T-cell (primary cell): ENCODE measurements around the gene KREMEN1. TPM values are rescaled to one million over a fixed set of nuclear protein-coding genes. Genes with fewer than 3 reads are reported as not detected.
"Not testable (repeated sequence)": the region's sequence is repeated elsewhere in the genome, so short reads cannot be mapped to it uniquely, and the experiment has no call there.

Source experiments
- ATAC-seq, 4 experiments: fragments of 200-7000 bp in 3 of 4; fragments of 150-1000 bp in 1 of 4; cut with Tn5 transposase; replicated peaks in 1 of 4; 1 replicate in 3 of 4; 2 replicates in 1 of 4; pipeline ENCODE4 v1.10.0; 2021; ENCODE audit warnings: moderate library complexity in 3 of 4, mild to moderate bottlenecking in 2 of 4, moderate number of reproducible peaks in 1 of 4
- CTCF ChIA-PET, 2 donors: fragments of 300-600 bp; sonication (Branson Sonifier 250); formaldehyde crosslinking; loops; one replicate each; lab custom pipeline; 2022; ENCODE audit warnings: antibody characterized with exemption in 2 of 2; lab: Charles Lee
- POLR2A ChIA-PET, 2 donors: fragments of 300-600 bp; sonication (Branson Sonifier 250); formaldehyde crosslinking; loops; one replicate each; lab custom pipeline; 2022; ENCODE audit warnings: antibody characterized with exemption in 2 of 2; lab: Charles Lee
- DNase-seq, 35 experiments: peaks; one replicate each; pipeline versions ENCODE4 v3.0.0 to v3.0.0-alpha.2; 2013 to 2023
- H3K27ac ChIP-seq: one replicate; pipeline ENCODE4 v1.5.1; 2013; ENCODE audit warnings: low read length
- H3K27me3 ChIP-seq, 2 experiments: replicated peaks in 1 of 2; 1 replicate in 1 of 2; 2 replicates in 1 of 2; pipeline versions ENCODE4 v1.6.1 to v1.7.0; 2013; ENCODE audit warnings: low read length in 1 of 2, mixed read lengths in 1 of 2; ENCODE audit not compliant: control insufficient read depth in 2 of 2, insufficient read depth in 2 of 2; ENCODE audit errors: extremely low read depth in 1 of 2
- H3K36me3 ChIP-seq, 2 donors: 1 replicate in 1 of 2; 2 replicates in 1 of 2; pipeline versions ENCODE4 v1.6.1 to v1.7.0; 2013; ENCODE audit warnings: low read length in 1 of 2; ENCODE audit not compliant: control insufficient read depth in 2 of 2, insufficient read depth in 1 of 2; ENCODE audit errors: extremely low read depth in 1 of 2
- H3K4me1 ChIP-seq, 2 experiments: 1 replicate in 1 of 2; 2 replicates in 1 of 2; pipeline versions ENCODE4 v1.6.1 to v1.7.0; 2013; ENCODE audit warnings: low read length in 2 of 2, mixed read lengths in 1 of 2; ENCODE audit not compliant: insufficient read depth in 2 of 2, control insufficient read depth in 1 of 2; ENCODE audit errors: extremely low read depth in 1 of 2
- H3K4me3 ChIP-seq, 2 donors: 1 replicate in 1 of 2; 2 replicates in 1 of 2; pipeline versions ENCODE4 v1.5.1 to v1.7.0; 2013; ENCODE audit warnings: mild to moderate bottlenecking in 2 of 2, low read length in 1 of 2, moderate library complexity in 1 of 2; ENCODE audit not compliant: control insufficient read depth in 1 of 2; ENCODE audit errors: extremely low read depth in 1 of 2
- H3K9me3 ChIP-seq: 2 replicates; pipeline ENCODE4 v1.7.0; 2013
- H3K27ac Mint-ChIP-seq, 2 donors: one replicate each; pipeline ENCODE4 v1.8.0; 2020 to 2021; ENCODE audit warnings: mild to moderate bottlenecking in 2 of 2, mixed read lengths in 2 of 2
- H3K27me3 Mint-ChIP-seq, 2 donors: one replicate each; pipeline ENCODE4 v1.8.0; 2021 to 2022; ENCODE audit warnings: mixed read lengths in 2 of 2
- H3K36me3 Mint-ChIP-seq: one replicate; pipeline ENCODE4 v1.8.0; 2021; ENCODE audit warnings: mixed read lengths
- H3K4me1 Mint-ChIP-seq, 3 donors: one replicate each; pipeline ENCODE4 v1.8.0; 2020 to 2022; ENCODE audit warnings: mixed read lengths in 3 of 3, mild to moderate bottlenecking in 1 of 3
- H3K4me3 Mint-ChIP-seq, 3 donors: one replicate each; pipeline ENCODE4 v1.8.0; 2020 to 2022; ENCODE audit warnings: mild to moderate bottlenecking in 3 of 3, mixed read lengths in 3 of 3, moderate library complexity in 3 of 3
- H3K9me3 Mint-ChIP-seq, 3 donors: one replicate each; pipeline ENCODE4 v1.8.0; 2020 to 2022; ENCODE audit warnings: mixed read lengths in 3 of 3
- WGBS: methylation state at CpG from one replicate; pipeline ENCODE4 v1.1.5; 2013; ENCODE audit warnings: missing lambda C conversion rate; ENCODE audit not compliant: insufficient coverage; 5-methylcytosine and 5-hydroxymethylcytosine counted together
- total RNA-seq, 35 experiments: library from RNA in 6 of 35; stranded (reverse) in 6 of 35; fragments of 120-200 nt in 1 of 35; gene quantifications; one replicate each; pipeline versions ENCODE4 v1.2.1 to v1.2.4 and lab custom pipeline; 2013 to 2026

KREMEN1 gene
- total RNA-seq, 5 donors from 2014 or later (not counting 1 experiment from before 2014, with no cell fraction given) = 0.20 to 0.25 (median 0.20) TPM; not detected in 2

DNA sequence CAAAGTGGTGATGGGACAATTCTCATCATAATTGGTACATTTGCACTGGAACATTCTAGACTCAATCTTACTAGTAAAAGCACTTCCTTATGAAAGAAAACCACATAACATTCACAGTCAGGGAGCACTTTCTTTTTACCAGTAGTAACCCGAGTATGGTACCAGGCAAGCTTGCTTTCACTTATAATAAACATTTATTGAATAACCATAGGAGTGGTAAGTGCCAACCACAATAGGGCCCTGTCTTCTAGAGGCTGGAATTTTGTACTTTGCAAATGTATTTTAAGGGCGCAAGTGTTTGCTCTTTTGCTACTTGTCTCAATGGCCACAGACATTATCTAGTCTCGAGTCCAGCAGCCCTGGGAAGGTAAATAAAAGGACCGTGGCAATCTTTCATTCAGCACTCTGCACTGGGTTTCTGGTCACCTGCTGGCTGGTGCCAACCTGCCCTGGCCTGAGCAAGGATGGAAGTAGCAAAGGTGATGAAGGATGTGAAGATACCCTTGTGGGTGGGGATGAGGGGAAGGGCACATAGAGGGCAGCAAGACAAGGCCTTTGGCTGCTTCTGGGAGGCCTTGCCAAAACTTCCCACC, 35.4 kb upstream of the KREMEN1 start:
- Mint-ChIP-seq H3K36me3 (no peaks in the 10 kb centered on the region), H3K9me3 (no peaks in the 10 kb centered on the region), H3K4me3 (no peak overlapping the region), H3K27ac (no peak overlapping the region), H3K27me3 (peaks cover 7 to 14% of the 10 kb centered on the region in 2 donors), H3K4me1 (no peaks in the 10 kb centered on the region)
- DNase-seq (no peak), ATAC-seq (no peak)
- no peaks in the 10 kb centered on the region for H3K4me1 ChIP-seq
- WGBS = 86% methylated on average over 3 of the region's 4 CpGs
- H3K9me3 ChIP-seq = no peaks in the 10 kb centered on the region
- no peaks in the 10 kb centered on the region for H3K36me3 ChIP-seq
- POLR2A ChIA-PET = no interaction called here
- H3K4me3 ChIP-seq = no peak overlapping the region
- peaks cover 0 to 8% of the 10 kb centered on the region in 2 experiments for H3K27me3 ChIP-seq
- CTCF ChIA-PET = no interaction called here
- no peak overlapping the region for H3K27ac ChIP-seq

DNA sequence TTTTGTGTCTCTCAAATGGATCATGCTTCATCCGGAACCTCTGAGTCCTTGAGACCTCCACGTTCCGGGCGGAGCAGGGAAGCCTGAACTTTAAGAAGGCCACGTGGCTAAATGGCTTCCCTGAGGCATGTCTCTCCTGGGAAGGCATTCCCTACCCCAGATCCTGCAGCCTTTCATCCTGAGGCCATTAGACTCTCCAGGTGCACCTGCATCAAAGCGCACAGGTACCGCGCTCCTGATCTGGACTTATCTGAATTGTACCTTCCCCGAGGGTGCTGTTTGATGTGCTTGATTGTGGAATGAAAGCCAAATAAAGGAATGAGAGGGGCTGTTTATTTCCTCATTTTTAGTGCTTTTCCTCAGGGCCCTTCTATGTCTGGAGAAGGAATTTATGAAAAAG, 33.7 kb upstream of the KREMEN1 start:
- peaks cover 0 to 4% of the 10 kb centered on the region in 2 donors for H3K27me3 Mint-ChIP-seq
- H3K9me3 Mint-ChIP-seq = no peaks in the 10 kb centered on the region
- no peaks in the 10 kb centered on the region for H3K4me1 Mint-ChIP-seq
- no peaks in the 10 kb centered on the region for H3K4me1 ChIP-seq
- peaks cover 0 to 8% of the 10 kb centered on the region in 2 experiments for H3K27me3 ChIP-seq
- H3K4me3 ChIP-seq = no peak overlapping the region
- H3K4me3 Mint-ChIP-seq = no peak overlapping the region
- DNase-seq = no peak
- H3K9me3 ChIP-seq = no peaks in the 10 kb centered on the region
- no peak overlapping the region for H3K27ac Mint-ChIP-seq
- no peaks in the 10 kb centered on the region for H3K36me3 ChIP-seq
- H3K36me3 Mint-ChIP-seq = no peaks in the 10 kb centered on the region
- CTCF ChIA-PET = interaction anchor here (0.6 to 3.6 kb wide), 9 partner anchors 10 to 443 kb away, joined by 3 to 49 read pairs (median 4); no protein-coding TSS in a partner anchor
- no peak for ATAC-seq
- POLR2A ChIA-PET = interaction anchor here (0.6 kb wide), 2 partner anchors 254 to 1120 kb away, joined by 6 to 7 read pairs; no protein-coding TSS in a partner anchor
- 90% methylated on average over 5 of the region's 9 CpGs for WGBS
- H3K27ac ChIP-seq = no peak overlapping the region

DNA sequence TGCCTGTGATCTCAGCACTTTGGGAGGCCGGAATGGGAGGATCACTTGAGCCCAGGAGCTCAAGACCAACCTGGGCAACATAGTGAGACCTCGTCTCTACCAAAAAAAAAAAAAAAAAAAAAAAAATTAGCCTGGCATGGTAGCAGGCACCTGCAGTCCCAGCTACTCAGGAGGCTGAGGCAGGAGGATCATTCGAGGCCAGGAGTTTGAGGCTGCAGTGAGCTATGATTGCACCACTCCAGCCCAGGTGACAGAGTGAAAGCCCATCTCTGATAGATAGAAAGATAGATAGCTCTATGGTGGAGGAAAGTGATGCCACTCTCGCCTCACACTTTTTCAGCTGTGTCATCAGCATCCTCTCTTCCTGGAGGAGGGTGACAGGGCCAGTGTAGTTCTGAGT, 33.2 kb upstream of the KREMEN1 start:
- H3K4me3 ChIP-seq, H3K27me3 Mint-ChIP-seq, DNase-seq, H3K27me3 ChIP-seq, H3K4me1 Mint-ChIP-seq, H3K4me3 Mint-ChIP-seq, H3K36me3 ChIP-seq, H3K27ac ChIP-seq, H3K9me3 ChIP-seq, ATAC-seq, H3K36me3 Mint-ChIP-seq, H3K27ac Mint-ChIP-seq, H3K4me1 ChIP-seq, H3K9me3 Mint-ChIP-seq: not testable (repeated sequence)
- 80% methylated on average over 1 of the region's 4 CpGs for WGBS
- CTCF ChIA-PET = interaction anchor here (0.6 to 3.6 kb wide), 15 partner anchors 11 to 1162 kb away, joined by 3 to 49 read pairs (median 4); partner anchors contain the start of genes CHEK2 (in 1 of the 2) and HSCB (in 1 of the 2)
- POLR2A ChIA-PET = interaction anchor here in 1 of 2 donors (0.6 kb wide), 1 partner anchor 1120 kb away, joined by 7 read pairs; no protein-coding TSS in a partner anchor

DNA sequence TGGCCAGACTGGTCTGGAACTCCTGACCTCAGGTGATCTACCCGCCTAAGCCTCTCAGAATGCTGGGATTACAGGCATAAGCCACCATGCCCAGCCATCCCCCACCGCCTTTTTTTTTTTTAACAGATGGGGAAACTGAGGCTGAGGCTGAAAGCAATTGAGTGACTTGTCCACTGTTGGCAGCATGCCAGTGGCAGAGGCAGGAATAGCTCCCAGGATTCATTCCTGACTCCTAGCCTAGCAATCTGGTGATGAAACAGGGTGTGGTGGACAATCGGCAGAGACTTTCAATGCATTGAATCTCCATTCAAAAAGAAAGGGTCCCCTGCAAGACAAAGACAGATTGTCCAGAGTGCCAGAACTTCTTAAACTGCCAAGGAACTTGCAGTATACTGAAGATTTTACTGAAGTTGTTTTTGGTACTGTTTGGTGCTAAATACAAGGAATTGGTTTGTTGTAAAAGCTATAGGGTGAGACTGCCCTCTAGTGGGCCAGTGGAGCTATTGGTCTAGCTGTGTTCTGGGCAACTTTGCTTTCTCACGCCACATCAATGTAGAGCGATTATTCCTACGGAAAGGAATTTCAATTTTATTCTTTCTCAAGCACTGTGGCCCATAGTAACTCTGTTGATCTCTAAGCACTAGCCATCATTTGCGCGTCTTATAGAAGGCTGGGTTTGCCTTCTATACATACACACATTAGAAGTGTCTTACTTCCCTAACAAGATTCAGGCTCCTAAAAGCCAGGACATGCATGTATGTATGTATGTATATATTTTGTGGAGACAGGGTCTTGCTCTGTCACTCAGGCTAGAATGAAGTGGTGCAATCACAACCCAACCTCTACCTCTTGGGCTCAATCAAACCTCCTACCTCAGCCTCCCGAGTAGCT, 32.2 kb upstream of the KREMEN1 start:
- Mint-ChIP-seq H3K36me3 (no peaks in the 10 kb centered on the region), H3K4me3 (no peak overlapping the region), H3K27me3 (no peaks in the 10 kb centered on the region), H3K4me1 (no peaks in the 10 kb centered on the region), H3K9me3 (no peaks in the 10 kb centered on the region), H3K27ac (no peak overlapping the region)
- DNase-seq (peak in 34 of 35 experiments; percentile 16 to 86 (median 56)), ATAC-seq (peak; percentile 64 to 78 (median 68))
- 100% methylated on average over 1 of the region's 9 CpGs for WGBS
- no peak overlapping the region for H3K4me3 ChIP-seq
- CTCF ChIA-PET = interaction anchor here (0.6 to 3.6 kb wide), 24 partner anchors 11 to 1021 kb away, joined by 3 to 49 read pairs (median 4); partner anchors contain the start of genes CHEK2 (in 1 of the 2) and HSCB (in 1 of the 2)
- H3K27ac ChIP-seq = no peak overlapping the region
- H3K9me3 ChIP-seq = no peaks in the 10 kb centered on the region
- H3K36me3 ChIP-seq = no peaks in the 10 kb centered on the region
- POLR2A ChIA-PET = interaction anchor here in 1 of 2 donors (0.6 to 0.7 kb wide), 4 partner anchors 67 to 211 kb away, joined by 3 to 12 read pairs (median 6); no protein-coding TSS in a partner anchor
- H3K27me3 ChIP-seq = peaks cover 0 to 8% of the 10 kb centered on the region in 2 experiments
- no peaks in the 10 kb centered on the region for H3K4me1 ChIP-seq

DNA sequence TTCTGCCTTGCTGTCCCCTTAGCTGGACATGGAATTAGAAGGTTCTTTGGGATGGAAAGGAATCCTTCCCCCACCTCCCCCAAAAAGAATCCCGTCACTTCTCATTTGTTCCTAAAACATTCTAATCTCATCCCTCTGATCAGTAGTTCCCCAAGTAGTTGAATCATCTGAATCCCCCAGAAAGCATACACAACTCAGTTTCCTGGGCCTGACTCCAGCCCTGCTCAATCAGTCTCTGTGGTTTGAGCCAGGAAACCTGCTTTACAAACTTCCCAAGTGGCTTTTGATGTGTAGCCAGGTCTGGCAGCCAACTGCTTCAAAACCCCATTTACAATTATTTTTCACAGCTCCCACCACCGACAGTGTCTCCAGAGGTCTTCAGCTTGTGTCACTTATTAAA, 31.4 kb upstream of the KREMEN1 start:
- Mint-ChIP-seq H3K4me1 (no peaks in the 10 kb centered on the region), H3K9me3 (no peaks in the 10 kb centered on the region), H3K4me3 (no peak overlapping the region), H3K27ac (no peak overlapping the region), H3K36me3 (no peaks in the 10 kb centered on the region), H3K27me3 (no peaks in the 10 kb centered on the region)
- ChIA-PET CTCF (interaction anchor here (1.1 to 3.6 kb wide), 7 partner anchors 12 to 990 kb away, joined by 3 to 49 read pairs (median 6); no protein-coding TSS in a partner anchor), POLR2A (no interaction called here)
- H3K4me3 ChIP-seq = no peak overlapping the region
- H3K27me3 ChIP-seq = peaks cover 0 to 8% of the 10 kb centered on the region in 2 experiments
- 20% methylated on average over 1 of the region's 2 CpGs for WGBS
- no peaks in the 10 kb centered on the region for H3K9me3 ChIP-seq
- H3K36me3 ChIP-seq = no peaks in the 10 kb centered on the region
- ATAC-seq = no peak
- DNase-seq = no peak
- no peaks in the 10 kb centered on the region for H3K4me1 ChIP-seq
- no peak overlapping the region for H3K27ac ChIP-seq

DNA sequence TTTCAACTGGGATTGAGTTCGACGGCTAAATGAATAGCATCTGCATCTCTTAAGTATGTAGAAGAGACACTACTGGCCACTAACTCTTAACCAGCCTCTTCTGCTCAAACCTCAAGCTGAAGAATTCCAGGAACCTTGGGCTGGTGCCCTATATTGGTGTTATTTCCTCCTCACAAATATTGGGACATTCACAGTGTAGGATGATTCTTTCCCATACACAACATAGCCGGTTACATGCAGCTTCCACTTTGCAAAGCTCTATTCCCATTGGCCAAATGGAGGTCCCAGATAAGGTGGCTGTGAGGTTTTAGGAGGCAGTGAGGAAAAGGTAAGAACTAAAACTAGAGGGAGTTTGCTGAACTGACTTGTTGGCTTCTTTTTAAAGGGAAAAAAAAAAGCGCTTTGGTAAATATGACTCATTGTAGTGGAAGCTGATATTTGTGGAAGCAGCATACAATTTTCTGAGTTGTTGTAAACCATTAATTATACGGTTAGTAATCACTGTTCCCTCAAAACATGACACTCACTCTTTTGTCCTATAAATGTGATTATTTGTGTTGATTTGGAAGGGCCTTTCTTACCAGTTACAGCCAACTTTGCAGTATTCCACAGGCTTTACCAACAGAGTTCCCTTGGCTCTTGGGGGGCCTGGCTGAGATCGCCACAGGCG, 28.8 kb upstream of the KREMEN1 start:
- Mint-ChIP-seq H3K9me3 (no peaks in the 10 kb centered on the region), H3K4me3 (no peak overlapping the region), H3K27ac (no peak overlapping the region), H3K27me3 (no peaks in the 10 kb centered on the region), H3K36me3 (peaks cover 5% of the 10 kb centered on the region), H3K4me1 (no peaks in the 10 kb centered on the region)
- DNase-seq = no peak
- Histone ChIP-seq H3K36me3 (no peaks in the 10 kb centered on the region), H3K4me3 (no peak overlapping the region), H3K27me3 (peaks cover 0 to 8% of the 10 kb centered on the region in 2 experiments), H3K9me3 (no peaks in the 10 kb centered on the region), H3K4me1 (no peaks in the 10 kb centered on the region), H3K27ac (no peak overlapping the region)
- CTCF ChIA-PET = interaction anchor here in 1 of 2 donors (0.7 kb wide), 1 partner anchor 431 kb away, joined by 3 read pairs; no protein-coding TSS in a partner anchor
- no peak for ATAC-seq
- POLR2A ChIA-PET = no interaction called here
- WGBS = 97% methylated on average over 2 of the region's 7 CpGs
